Neural cell (in vitro differentiated cells): ENCODE data around the gene GABBR2. TPM values are rescaled to one million over a fixed set of nuclear protein-coding genes. Genes with fewer than 3 reads are reported as not detected.

Experiments
- H2AFZ ChIP-seq: fragments of 200-600, 300-800 bp; sonication (generic), shearing (Covaris generic); 2 replicates; pipeline ENCODE4 v1.6.0; 2014; ENCODE audit warnings: low read depth, mild to moderate bottlenecking, antibody characterized with exemption, low read length, moderate library complexity
- H3F3A ChIP-seq: fragments of 200-600 bp; shearing (Covaris generic); 2 replicates; pipeline ENCODE4 v1.6.1; 2016; ENCODE audit warnings: mild to moderate bottlenecking, moderate library complexity, mixed read lengths, antibody characterized with exemption, low read length; ENCODE audit not compliant: insufficient read depth, poor library complexity, severe bottlenecking
- H3K27ac ChIP-seq: fragments of 200-600, 300-800 bp; sonication (generic), shearing (Covaris generic); 2 replicates; pipeline ENCODE4 v1.5.1; 2014; ENCODE audit warnings: mild to moderate bottlenecking, low read length, moderate library complexity
- H3K27me3 ChIP-seq: fragments of 300-800, 200-600 bp; sonication (generic), shearing (Covaris generic); 2 replicates; pipeline ENCODE4 v1.6.0; 2014; ENCODE audit warnings: mild to moderate bottlenecking, low read depth, low read length, moderate library complexity; ENCODE audit not compliant: insufficient read depth
- H3K36me3 ChIP-seq: fragments of 300-800, 200-600 bp; sonication (generic), shearing (Covaris generic); 2 replicates; pipeline ENCODE4 v1.5.1; 2014; ENCODE audit warnings: mild to moderate bottlenecking, antibody characterized with exemption, low read length, moderate library complexity; ENCODE audit not compliant: insufficient read depth
- H3K4me2 ChIP-seq: fragments of 300-800, 200-600 bp; sonication (generic), shearing (Covaris generic); 2 replicates; pipeline ENCODE4 v1.6.0; 2014; ENCODE audit warnings: mild to moderate bottlenecking, low read length
- H3K4me3 ChIP-seq: fragments of 300-800, 200-600 bp; sonication (generic), shearing (Covaris generic); 2 replicates; pipeline ENCODE4 v1.5.1; 2014; ENCODE audit warnings: mild to moderate bottlenecking, low read length, moderate library complexity
- H3K79me2 ChIP-seq: fragments of 200-600 bp; shearing (Covaris generic); replicated peaks from 2 replicates; pipeline ENCODE4 v1.6.0; 2014; ENCODE audit warnings: mild to moderate bottlenecking, low read length, moderate library complexity; ENCODE audit not compliant: insufficient read depth
- H3K9ac ChIP-seq: fragments of 300-800, 200-600 bp; sonication (generic), shearing (Covaris generic); 2 replicates; pipeline ENCODE4 v1.6.1; 2016; ENCODE audit warnings: mild to moderate bottlenecking, low read length, mixed read lengths
- H3K9me2 ChIP-seq: fragments of 200-600 bp; shearing (Covaris generic); 2 replicates; pipeline ENCODE4 v1.6.1; 2016; ENCODE audit warnings: mild to moderate bottlenecking, low read length, mixed read lengths; ENCODE audit not compliant: insufficient read depth
- H3K9me3 ChIP-seq: fragments of 200-600, 300-800 bp; sonication (generic), shearing (Covaris generic); 2 replicates; pipeline ENCODE4 v1.6.1; 2016; ENCODE audit warnings: mild to moderate bottlenecking, mixed run types, low read length, moderate library complexity, mixed read lengths
- H4K20me1 ChIP-seq: fragments of 200-600 bp; shearing (Covaris generic); 2 replicates; pipeline ENCODE4 v1.6.1; 2016; ENCODE audit warnings: mild to moderate bottlenecking, mixed run types; ENCODE audit not compliant: insufficient read depth
- CTCF ChIP-seq: fragments of 450-650 bp; IDR thresholded peaks from 2 replicates; pipeline ENCODE4 v1.5.1; 2014; ENCODE audit warnings: antibody characterized with exemption, mild to moderate bottlenecking, moderate library complexity; ENCODE audit not compliant: poor library complexity, severe bottlenecking
- EP300 ChIP-seq: fragments of 450-650 bp; conservative IDR thresholded peaks from 2 replicates; pipeline ENCODE4 v1.6.1; 2014; ENCODE audit warnings: antibody characterized with exemption, mild to moderate bottlenecking, moderate library complexity; ENCODE audit not compliant: poor library complexity, severe bottlenecking
- EZH2 ChIP-seq: fragments of 200-600, 300-800 bp; shearing (Covaris generic), sonication (generic); IDR thresholded peaks from 2 replicates; pipeline ENCODE4 v1.6.1; 2014; ENCODE audit warnings: antibody characterized with exemption, low read length, borderline replicate concordance, mild to moderate bottlenecking; ENCODE audit not compliant: insufficient read depth, poor library complexity, severe bottlenecking
- MXI1 ChIP-seq: fragments of 450-650 bp; conservative IDR thresholded peaks from 2 replicates; pipeline ENCODE4 v1.6.1; 2014; ENCODE audit warnings: antibody characterized with exemption, mild to moderate bottlenecking; ENCODE audit not compliant: poor library complexity, severe bottlenecking
- POLR2AphosphoS5 ChIP-seq: IDR thresholded peaks from 2 replicates; pipeline ENCODE4 v1.6.1; 2012
- RAD21 ChIP-seq: fragments of 450-650 bp; conservative IDR thresholded peaks from 2 replicates; pipeline ENCODE4 v1.6.1; 2014; ENCODE audit warnings: antibody characterized with exemption, mild to moderate bottlenecking, moderate library complexity
- SMC3 ChIP-seq: fragments of 450-650 bp; conservative IDR thresholded peaks from 2 replicates; pipeline ENCODE4 v1.6.1; 2014; ENCODE audit warnings: antibody characterized with exemption, mild to moderate bottlenecking, moderate library complexity; ENCODE audit not compliant: poor library complexity
- TAF1 ChIP-seq: IDR thresholded peaks from 2 replicates; pipeline ENCODE4 v1.6.1; 2012; ENCODE audit warnings: low read depth
- polyA plus RNA-seq: library from polyadenylated mRNA; depleted of rRNA; stranded (reverse); fragments of >200 nt; gene quantifications from 2 replicates; pipeline ENCODE4 v1.2.3, GENCODE V29; 2014
- TF ChIP-seq, protein P1 (sequence below): IDR thresholded peaks from 2 replicates; pipeline ENCODE4 v1.6.1; 2012; ENCODE audit warnings: borderline replicate concordance

The GABBR2 gene
- polyA plus RNA-seq, 1 donor from 2014 or later: 7.1 TPM

DNA sequence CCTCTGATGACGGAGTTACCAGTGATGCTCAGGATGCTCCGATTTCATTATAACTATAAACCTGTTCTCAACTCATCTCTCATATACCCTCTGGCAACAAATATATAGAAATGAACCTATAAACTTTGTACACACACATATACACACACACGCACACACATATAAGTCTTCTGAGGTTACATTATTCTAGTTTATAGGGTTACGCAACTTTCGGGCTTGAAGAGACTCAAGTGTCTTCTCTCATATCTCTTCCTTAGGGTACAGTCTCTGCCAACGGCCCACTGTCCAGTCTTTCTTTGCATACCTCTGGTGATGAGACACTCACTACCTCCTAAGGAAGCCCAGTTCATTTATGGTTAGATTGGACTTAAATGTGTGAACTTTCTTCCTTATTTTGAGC lies 383.9 kb downstream of the GABBR2 start:
- no peaks in the 10 kb centered on the region for H3K9me3 ChIP-seq
- H3K79me2 ChIP-seq: no peaks in the 10 kb centered on the region
- TF ChIP-seq CTCF (no peak), RAD21 (no peak)
- no peaks in the 10 kb centered on the region for H3F3A ChIP-seq
- H3K36me3 ChIP-seq: no peaks in the 10 kb centered on the region
- H3K4me3 ChIP-seq: no peak overlapping the region
- no peak overlapping the region for H3K27ac ChIP-seq
- H3K9me2 ChIP-seq: no peaks in the 10 kb centered on the region
- H4K20me1 ChIP-seq: no peaks in the 10 kb centered on the region
- H3K9ac ChIP-seq: no peak overlapping the region
- no peaks in the 10 kb centered on the region for H3K27me3 ChIP-seq
- H2AFZ ChIP-seq: no peak overlapping the region
- no peak overlapping the region for H3K4me2 ChIP-seq

- no peaks in the 10 kb centered on the region for H3F3A ChIP-seq
- H3K36me3 ChIP-seq: no peaks in the 10 kb centered on the region
- no peaks in the 10 kb centered on the region for H3K9me2 ChIP-seq
- no peak overlapping the region for H3K9ac ChIP-seq
- no peaks in the 10 kb centered on the region for H3K9me3 ChIP-seq
- no peak overlapping the region for H3K4me2 ChIP-seq
- H3K79me2 ChIP-seq: no peaks in the 10 kb centered on the region
- H3K27ac ChIP-seq: no peak overlapping the region
- TF ChIP-seq TAF1 (no peak), SMC3 (no peak), EZH2 (no peak), MXI1 (no peak), EP300 (no peak), RAD21 (no peak), CTCF (no peak), POLR2AphosphoS5 (no peak)
- TF ChIP-seq, protein P1, sequence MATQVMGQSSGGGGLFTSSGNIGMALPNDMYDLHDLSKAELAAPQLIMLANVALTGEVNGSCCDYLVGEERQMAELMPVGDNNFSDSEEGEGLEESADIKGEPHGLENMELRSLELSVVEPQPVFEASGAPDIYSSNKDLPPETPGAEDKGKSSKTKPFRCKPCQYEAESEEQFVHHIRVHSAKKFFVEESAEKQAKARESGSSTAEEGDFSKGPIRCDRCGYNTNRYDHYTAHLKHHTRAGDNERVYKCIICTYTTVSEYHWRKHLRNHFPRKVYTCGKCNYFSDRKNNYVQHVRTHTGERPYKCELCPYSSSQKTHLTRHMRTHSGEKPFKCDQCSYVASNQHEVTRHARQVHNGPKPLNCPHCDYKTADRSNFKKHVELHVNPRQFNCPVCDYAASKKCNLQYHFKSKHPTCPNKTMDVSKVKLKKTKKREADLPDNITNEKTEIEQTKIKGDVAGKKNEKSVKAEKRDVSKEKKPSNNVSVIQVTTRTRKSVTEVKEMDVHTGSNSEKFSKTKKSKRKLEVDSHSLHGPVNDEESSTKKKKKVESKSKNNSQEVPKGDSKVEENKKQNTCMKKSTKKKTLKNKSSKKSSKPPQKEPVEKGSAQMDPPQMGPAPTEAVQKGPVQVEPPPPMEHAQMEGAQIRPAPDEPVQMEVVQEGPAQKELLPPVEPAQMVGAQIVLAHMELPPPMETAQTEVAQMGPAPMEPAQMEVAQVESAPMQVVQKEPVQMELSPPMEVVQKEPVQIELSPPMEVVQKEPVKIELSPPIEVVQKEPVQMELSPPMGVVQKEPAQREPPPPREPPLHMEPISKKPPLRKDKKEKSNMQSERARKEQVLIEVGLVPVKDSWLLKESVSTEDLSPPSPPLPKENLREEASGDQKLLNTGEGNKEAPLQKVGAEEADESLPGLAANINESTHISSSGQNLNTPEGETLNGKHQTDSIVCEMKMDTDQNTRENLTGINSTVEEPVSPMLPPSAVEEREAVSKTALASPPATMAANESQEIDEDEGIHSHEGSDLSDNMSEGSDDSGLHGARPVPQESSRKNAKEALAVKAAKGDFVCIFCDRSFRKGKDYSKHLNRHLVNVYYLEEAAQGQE: no peak
- H2AFZ ChIP-seq: no peak overlapping the region
- no peaks in the 10 kb centered on the region for H4K20me1 ChIP-seq
- H3K4me3 ChIP-seq: no peak overlapping the region
- H3K27me3 ChIP-seq: no peaks in the 10 kb centered on the region
These were observed 385.0 kb downstream of the GABBR2 start for GRCh38 chr9:98323831-98324135.
